HG03159 (cell line): ENCODE data around the gene TP53TG5.
"Not testable (repeated sequence)": the region's sequence is repeated elsewhere in the genome, so short reads cannot be mapped to it uniquely, and the experiment has no call there.

Source experiments
- ATAC-seq: cut with Tn5 transposase; IDR thresholded peaks from one replicate; pipeline ENCODE4 v1.9.1; 2021; ENCODE audit warnings: mild to moderate bottlenecking, moderate library complexity; ENCODE audit not compliant: unreplicated experiment

Gene TP53TG5

DNA sequence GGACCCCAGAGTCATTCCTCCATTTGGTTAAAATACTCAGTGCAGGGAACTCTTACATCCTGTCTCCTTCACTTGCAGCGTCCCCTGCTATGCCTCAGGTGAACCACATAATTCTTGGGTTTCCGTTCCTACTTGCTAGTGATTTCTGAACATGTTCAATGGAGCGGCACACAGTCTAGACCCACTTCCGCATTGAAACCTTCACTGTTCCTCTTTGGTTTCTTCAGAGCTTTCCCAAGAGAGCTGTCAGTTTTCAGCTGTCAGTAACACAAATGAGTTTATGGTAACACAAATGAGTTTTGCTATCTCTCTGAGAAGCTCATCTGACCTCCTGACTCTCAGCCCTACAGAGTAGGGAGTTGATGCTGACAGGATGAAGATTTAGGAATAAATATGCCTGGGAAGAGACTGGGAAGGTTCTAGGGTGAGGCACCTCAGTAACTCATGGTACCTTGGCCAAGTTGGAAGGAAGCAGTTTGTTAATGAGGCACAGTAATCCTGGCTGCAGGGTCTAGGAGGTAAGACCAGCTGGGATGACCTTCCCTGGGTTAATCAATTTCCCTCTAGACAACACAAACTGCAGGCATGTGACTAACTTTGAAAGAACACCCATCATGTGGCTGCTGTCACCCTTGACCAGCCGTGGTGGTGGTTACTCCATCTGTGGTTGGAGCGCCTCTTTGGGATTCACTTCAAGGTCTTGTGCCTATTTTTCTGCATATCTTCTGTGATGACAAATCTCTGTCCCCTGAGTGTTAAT is 9.7 kb downstream of the TP53TG5 start:
- peak; percentile 85 for ATAC-seq

DNA sequence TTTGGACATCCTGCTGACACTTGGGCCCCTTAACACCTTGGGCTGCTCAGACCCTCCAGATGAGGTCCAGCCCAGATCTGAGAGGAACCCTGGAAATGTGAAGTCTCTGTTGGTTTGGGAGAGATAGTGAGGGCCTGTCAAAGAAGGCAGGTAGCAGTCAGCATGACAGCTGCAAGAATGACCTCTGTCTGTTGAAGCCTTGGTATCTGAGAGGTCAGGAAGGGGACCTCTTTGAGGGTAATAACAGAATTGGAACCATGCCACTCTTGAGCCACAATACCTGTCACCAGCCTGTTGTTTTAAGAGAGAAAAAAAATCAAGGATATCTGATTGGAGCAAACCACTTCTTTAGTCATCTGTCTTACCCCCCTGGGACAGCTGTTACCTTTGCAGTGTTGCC is 11.0 kb downstream of the TP53TG5 start:
- ATAC-seq: no peak

DNA sequence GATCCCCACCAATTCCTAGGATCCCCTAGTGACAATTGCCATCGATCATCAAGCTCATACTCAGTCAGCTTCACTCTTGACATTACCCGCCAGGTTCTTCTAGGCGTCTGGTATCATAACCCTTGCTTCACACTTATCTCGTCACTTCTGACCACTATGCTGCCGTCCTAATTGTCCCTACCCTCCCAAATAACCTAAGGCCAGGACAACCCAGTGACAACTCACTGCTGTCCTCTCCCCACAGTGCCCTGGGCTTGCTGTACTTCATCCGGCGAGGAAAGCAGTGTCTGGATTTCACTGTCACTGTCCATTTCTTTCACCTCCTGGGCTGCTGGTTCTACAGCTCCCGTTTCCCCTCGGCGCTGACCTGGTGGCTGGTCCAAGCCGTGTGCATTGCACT is 11.5 kb downstream of the TP53TG5 start:
- no peak for ATAC-seq

DNA sequence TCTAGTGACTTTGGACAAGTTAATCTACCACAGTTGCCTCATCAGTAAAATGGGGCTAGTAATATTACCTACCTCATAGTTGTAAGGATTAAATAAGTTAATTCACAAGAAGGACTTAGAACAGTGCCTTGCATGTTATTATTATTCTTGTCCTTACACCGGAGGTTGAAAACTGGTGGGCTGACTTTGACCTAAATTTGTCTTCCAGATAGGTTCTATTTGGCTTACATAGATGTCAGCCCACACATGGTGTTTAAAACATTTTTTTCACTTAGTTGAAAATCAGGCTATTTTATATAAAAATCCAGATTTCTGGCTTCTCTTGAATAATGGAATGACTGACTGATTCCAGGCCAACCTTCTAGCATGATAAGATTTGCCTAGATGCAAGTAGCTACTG is 11.9 kb downstream of the TP53TG5 start:
- no peak for ATAC-seq

DNA sequence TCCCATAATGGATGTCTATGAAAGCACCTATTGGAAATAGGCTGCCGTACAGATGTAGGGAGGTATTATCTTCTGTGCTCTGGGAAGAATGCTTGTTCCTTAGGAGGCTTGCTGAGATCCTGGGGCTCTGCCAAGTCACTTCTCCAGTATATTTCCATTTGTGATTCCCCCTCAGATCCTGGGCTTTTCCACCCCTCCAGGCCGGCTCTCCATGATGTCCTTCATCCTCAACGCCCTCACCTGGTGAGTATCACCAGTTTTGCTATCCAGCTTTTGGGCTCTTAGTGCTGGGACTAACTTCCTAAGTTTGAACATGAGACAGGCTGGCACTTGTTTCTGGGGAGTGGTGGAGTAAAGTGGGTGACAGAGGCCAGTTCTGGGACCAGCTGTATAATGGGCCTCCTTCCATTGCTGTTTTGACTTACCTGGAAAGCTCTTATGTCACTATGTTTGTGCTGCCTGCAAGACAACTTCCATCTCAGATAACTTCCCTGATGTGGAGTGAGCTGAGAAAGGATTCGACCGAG is 12.6 kb downstream of the TP53TG5 start:
- no peak for ATAC-seq

DNA sequence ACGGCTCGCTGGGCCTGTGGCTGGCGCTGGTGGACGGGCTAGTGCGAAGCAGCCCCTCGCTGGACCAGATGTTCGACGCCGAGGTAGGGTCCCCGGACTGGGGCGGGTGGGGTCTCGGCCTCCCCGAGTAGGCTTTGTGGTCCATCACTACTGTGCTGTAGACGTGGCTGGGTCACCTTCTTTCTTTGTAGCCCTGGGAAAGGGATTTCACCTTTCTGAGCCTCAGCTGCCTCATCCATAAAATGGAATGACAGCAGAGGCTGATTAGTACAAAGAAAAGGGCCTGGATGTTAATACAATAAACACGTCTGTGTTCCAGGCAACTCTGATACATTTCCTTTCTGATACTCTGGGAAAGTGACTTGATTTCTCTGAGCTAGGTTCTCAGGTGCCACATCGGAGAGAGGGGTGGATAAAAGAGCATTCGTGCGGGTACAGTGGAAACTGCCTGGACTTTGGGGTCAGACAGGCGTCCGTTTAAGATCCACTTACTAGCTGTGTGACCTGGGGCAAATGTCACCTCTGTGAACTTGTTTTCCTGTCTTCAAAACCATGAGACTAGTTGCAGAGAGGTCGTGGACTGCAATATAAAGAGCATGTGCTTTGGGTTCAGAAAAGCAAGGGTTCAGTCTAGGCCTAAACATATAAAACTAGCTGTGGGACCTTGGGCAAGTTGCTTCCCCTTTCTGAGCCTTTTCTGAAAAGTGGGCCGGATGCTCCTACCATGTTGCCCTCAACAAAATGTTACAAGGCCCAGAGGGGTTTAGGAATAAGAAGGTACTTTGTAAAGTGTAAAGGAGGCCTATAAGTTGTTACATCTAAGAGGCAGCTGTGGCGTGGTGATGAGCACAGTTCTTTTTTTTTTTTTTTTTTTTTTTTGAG is 14.3 kb downstream of the TP53TG5 start:
- no peak for ATAC-seq

DNA sequence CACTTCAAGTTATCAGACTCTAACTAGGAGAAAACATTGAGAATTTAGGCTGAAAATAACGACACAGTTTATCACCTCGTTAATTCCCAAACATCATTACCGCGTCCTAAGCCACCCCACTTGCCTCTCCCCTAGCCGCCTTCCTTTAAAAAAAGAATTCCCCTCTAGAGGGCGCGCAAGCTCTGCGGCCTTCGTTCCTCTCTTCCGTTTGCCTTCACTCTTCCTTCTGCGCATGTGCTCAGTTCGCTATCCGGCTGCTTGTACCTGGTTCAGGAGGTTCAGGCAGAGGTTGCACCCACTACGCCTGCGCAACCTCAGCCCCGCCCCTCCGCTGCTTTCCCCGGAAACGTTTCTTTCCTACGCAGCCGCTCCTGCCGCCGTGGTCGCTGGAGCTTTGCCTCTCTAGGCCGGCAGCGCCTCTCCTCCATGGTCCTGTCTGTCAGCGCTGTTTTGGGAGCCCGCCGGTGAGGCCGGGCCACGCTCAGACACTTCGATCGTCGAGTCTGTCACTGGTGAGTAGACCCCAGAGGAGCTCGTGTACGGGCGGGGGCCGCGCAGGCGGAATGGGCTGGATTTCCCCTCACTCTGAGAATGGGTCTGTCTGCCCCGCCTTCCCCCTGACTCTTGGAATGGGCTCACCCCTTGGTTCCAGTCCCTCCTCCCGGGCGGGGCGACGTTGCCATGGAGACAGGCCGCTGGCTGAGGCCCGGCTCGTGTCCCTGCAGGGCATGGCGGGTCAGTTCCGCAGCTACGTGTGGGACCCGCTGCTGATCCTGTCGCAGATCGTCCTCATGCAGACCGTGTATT is 15.1 kb downstream of the TP53TG5 start, which contains the start of gene SYS1:
SYS1 (plus strand) TSS at position 353 of the 807 bp plus-strand sequence; CDS start at position 729, 376 bp downstream.
- peak; percentile 84 for ATAC-seq

DNA sequence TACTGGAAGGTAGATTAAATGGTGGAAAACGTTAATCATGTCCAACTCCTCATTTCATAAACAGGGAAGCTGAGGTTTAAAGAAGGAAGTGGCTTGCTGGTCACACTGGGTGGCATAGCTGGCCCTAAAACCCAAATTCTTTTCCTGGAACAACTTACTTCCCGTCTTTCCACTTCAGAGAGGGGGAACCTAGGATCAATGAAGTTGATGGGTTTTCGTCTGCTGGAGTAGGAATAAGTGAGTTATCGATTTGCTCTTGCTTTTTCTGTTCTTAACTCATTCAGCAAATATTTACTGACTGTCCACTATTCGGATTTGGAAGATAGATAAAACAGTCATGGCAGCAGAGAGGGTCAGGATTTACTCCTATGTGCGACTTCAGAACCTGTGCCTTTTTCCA is 16.3 kb downstream of the TP53TG5 start:
- ATAC-seq: no peak

DNA sequence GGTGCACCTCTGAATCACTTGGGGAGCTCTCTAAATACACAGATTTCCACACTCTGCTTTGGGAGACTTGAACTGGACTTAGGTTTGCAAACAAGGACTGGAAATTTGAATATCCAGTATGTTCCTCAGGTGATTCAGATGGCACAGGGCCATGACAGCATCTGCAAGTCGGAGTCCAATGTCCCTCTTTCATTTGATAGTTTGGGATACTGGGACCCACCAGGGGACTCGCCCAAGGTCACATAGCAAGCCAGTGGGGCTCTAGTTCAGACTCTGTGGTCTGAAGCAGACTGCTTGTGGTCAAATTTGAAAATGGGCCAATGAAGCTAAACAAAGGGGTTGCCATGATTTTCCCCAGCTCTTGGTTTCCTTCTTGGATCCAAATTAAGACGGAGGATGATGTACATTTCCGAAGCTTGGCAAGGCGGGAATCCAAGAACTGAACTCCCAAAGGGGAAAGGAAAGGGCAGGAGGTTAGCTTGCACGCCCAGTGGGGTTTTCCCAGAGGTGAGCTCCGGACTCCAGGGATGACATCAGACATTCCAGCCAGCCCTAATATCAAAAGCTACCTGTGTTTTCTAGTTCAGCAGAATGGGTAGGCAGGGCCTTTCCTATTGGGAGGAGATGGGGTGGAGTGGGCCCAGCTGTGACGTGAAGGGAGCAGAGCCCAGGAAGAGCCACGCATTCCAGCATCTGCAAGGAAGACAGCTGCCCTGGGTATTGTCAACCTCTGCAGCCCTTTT is 18.5 kb downstream of the TP53TG5 start:
- ATAC-seq: no peak

DNA sequence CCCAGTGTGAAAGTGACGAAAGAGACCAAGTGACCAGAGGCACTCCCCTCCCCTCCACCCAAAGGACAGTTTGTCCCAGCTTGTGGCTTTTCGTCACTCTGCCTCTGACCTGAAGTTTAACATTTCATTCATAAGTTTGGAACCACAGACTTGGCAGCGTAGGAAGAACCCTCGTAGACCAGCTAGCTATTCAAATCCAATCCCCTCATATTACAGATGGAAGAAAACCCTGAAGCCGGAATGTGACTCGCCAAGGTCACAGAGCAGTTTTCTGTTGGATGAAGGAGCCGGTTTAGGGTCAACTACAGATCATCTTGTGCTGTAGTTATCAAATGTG is 19.1 kb downstream of the TP53TG5 start:
- ATAC-seq: no peak

DNA sequence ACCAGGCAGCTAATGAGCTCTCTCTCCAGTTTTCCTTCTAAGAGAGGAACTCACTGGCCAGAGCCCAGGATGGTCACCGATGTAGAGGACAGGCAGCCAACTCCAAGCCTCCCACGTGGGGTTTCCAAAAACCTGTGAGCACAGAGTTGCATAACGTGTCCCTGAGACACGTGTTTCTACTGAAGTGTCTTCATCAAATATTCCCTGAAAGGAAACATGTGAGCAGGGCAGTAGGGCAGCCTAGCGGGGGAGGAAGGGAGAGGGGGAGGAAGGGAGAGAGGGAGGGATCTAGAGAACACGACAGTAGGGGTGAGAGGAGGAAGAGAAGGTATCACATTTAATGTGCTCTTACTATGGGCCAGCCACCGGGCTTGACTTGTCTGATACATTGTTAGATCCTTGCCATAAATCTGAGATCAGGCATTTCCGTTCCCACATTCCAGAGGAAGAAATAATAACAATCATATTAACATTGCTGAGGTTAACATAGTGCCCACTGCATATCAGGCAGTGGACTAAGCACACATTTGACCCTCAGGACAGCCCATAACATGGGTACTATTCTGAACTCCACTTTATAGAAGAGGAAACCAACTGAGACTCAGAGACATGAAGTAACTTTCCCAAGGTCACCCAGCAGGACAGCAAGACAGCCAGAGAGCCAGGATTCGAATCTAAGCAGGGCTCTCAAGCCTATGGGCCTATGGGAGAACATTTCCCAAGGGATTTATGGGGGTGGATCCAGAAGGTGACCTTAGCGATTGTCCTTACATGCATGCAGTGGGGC is 19.6 kb downstream of the TP53TG5 start:
- ATAC-seq: no peak

DNA sequence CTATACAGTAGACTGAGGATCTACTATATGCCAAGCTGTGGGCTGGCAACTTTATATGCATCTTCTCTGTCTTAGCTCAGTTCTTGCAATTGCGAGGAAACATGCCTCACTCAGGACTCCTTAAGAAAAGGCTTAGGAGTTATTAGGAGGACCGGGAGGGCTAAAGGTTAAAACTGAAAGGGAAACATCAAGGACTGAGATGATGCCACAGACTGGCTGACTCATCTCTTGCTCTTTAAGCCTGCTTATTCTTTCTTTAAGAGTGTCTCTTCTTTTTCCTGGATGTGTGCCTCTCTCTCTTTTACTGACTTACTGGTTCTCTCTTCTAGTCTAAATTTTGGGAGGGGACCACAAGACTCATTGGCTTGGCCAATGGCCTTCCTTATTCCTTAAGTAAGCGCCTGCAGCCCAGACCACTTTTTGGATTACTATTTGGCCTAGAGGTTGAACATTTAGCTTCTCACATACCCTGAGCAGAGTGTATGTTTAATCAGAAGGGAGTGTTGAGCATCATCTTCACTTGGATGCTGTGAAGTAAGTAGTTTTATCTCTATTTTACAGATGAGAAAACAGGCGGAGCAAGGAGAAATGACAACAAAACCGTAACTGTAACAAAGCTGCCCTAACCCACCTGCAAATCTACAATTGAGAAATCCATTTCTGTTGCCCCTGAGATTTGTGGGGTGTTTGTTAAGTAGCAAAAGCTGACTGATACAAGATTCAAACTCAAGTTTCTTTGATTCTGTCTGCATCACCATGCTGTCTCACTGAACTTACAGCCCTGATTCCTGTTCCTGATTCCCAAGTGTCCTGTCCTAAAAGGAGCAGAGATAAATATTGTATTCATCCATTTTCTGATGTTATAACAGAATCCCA is 22.7 kb downstream of the TP53TG5 start:
- no peak for ATAC-seq

DNA sequence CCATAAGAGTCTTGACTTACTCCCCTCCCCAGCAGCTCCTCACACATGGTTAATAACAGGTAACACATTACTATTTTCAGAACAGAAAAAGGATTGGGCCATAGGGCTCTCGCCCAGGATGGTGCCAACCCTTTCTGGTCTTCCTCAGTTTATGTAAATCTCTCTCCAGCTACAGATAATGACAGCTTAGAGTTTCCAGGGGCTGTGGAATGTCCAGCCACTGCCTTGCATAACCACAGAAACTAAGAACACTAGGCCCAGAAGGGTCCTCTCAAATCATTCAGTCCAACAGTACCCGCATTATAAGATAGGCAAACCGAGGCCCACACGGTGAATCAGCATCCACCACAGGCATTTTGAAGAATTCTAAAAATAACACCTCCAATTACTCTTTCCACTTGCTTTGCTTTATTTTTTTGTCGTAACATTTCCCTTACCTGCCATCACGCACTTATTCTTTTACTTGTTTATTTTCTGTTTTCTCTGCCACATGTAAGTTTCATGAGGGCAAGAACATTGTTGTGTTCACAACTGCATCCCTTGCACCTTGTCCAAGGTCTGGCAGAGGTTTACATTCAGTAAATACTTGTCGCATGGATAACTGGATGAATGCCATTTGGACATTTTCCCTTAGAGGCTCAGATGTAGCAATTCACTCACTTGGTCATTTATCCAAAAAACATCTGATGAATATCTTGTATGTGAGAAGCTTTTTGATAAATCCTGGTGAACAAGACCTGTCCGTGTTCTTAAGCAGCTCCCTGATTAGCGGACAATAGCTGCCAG is 23.5 kb downstream of the TP53TG5 start:
- ATAC-seq: no peak

DNA sequence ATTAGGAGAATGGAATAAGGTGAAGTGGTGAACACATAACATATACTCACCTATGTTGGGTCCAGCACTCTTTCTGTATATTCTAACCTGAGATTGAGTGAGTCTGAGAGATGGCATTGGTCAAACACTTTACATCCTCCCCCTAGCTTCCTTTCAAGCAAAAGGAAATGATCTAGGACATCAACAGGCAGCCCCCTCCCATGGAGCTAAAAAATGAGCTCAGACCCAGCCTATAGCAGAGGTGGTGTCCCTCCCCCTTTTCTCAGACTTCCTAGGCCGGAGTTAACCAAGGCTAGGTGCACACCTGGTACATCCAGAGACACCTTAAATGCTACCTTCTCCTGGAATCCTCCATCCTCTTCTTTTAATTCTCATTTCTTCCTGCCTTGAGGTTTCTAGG is 24.4 kb downstream of the TP53TG5 start:
- ATAC-seq: no peak

DNA sequence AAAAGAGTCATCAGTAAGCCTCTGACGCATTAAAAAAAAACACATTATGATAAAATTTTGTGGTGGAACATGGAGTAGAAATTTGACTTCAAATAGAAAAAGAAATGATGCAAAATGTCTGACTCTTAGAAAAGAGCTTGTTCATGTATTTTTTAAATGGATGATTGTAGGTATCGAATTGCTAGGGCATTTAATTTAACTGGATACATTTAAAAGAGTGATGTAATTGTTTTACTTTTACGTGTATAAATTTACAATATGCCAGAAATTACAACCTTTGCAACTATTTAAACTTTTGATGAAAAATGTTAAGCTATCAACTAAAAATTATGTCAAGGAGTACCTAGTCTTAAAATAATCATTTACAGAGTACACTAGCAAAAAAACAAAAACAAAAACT is 25.4 kb downstream of the TP53TG5 start:
- ATAC-seq: no peak

DNA sequence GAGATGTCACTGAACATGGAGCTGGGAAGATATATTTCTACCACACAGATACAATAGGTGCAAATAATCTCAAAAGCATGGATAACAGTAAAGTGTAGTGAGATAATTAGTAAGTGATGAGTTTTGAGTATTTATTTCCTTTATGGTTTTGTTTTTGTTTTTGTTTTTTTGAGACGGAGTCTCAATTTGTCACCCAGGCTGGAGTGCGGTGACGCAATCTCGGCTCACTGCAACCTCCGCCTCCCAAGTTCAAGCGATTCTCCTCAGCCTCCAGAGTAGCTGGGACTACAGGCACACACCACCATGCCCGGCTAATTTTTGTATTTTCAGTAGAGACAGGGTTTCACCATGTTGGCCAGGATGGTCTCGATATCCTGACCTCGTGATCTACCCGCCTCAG is 27.3 kb downstream of the TP53TG5 start:
- ATAC-seq: not testable (repeated sequence)

DNA sequence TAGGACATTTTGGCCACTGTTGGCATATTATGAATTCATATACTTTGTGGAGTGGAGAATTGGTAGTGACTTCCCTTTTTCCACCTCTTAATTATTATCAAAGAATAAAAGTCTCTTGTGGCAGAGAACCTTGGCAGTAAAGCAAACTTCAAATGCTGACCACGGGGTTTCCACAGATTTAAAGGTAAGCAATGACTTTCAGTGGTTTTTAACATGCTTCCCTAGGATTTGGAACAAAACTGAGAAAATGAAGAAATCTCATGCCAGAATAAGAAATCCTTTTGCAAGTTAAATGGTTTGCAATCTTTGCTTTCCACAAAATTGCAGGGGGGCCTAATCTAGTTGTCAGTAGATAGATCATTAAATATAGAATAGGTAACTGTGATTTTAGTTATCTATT is 27.9 kb downstream of the TP53TG5 start:
- ATAC-seq: no peak
